AG10803 (cell line): ENCODE measurements around the gene RNF186.

ENCODE experiments used
- DNase-seq: peaks from one replicate; pipeline ENCODE4 v3.0.0; 2010; ENCODE audit warnings: low read depth
- H3K4me3 ChIP-seq: 2 replicates; pipeline ENCODE4 v1.5.1; 2011; ENCODE audit warnings: mild to moderate bottlenecking, low read length, control low read depth
- CTCF ChIP-seq: conservative IDR thresholded peaks from 2 replicates; pipeline ENCODE4 v1.5.1; 2011; ENCODE audit warnings: mild to moderate bottlenecking, low read length, control low read depth, inconsistent platforms

The RNF186 gene

DNA sequence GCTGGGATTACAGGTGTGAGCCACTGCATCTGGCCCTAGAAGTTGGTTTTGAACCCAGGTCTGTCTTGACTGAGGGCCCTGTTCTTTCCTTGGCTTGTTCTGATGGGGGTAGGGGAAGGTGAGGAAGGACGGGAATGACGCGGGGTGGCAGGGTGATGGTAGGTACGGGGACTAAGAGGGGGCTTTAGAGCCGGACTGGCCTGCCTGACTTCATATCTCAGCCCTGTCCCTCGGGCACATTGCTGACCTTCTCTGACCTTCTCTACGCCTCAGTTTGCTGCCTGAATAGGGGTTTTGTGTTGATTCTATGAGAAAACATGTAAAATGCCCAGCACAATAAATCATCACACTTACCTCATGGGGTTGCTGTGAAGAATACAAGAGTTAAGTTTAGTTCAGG lies 6.7 kb downstream of the RNF186 start:
- no peak for DNase-seq
- H3K4me3 ChIP-seq = no peak overlapping the region
- TF ChIP-seq CTCF = no peak

- no peak overlapping the region for H3K4me3 ChIP-seq
- DNase-seq = no peak
- no peak for TF ChIP-seq CTCF
Observed at GRCh38 chr1:19804831-19805251, 10.2 kb downstream of the RNF186 start.

GRCh38 chr1:19802269-19802668 lies 12.8 kb downstream of the RNF186 start:
- no peak for DNase-seq
- H3K4me3 ChIP-seq = no peak overlapping the region
- no peak for TF ChIP-seq CTCF

DNA sequence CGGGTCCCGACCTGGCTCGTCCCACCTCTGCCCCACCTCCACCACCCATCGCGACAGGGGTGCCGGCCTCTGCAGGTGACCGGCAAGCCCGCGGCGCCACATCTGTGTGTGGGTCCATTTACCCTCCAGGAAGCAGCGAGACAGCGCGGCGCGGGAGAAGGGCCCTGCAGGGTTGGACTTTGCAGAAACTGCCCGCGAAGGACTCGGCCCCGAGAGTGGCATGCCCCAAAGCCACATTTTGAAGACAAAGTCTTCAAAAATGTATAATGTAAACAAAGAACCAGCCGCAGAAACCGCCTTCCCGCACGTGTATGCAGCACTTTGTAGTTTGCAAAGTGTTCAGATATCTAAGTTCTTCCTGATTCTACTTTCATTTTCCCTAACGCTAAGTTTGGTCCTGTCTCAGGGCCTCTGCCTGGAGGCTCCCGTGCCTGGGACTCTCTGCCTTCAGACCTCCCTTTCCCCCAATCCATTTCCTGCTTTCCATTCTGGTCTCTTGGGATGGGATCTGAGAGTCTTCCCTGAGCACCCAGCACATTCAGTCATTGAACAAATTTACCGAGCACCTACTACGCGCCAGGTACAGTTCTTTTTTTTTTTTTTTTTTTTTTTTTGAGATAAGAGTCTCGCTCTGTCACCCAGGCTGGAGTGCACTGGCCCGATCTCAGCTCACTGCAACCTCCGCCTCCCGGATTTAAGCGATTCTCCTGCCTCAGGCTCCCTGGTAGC lies 14.8 kb downstream of the RNF186 start:
- no peak for TF ChIP-seq CTCF
- H3K4me3 ChIP-seq = peak overlapping the region; percentile 60

DNA sequence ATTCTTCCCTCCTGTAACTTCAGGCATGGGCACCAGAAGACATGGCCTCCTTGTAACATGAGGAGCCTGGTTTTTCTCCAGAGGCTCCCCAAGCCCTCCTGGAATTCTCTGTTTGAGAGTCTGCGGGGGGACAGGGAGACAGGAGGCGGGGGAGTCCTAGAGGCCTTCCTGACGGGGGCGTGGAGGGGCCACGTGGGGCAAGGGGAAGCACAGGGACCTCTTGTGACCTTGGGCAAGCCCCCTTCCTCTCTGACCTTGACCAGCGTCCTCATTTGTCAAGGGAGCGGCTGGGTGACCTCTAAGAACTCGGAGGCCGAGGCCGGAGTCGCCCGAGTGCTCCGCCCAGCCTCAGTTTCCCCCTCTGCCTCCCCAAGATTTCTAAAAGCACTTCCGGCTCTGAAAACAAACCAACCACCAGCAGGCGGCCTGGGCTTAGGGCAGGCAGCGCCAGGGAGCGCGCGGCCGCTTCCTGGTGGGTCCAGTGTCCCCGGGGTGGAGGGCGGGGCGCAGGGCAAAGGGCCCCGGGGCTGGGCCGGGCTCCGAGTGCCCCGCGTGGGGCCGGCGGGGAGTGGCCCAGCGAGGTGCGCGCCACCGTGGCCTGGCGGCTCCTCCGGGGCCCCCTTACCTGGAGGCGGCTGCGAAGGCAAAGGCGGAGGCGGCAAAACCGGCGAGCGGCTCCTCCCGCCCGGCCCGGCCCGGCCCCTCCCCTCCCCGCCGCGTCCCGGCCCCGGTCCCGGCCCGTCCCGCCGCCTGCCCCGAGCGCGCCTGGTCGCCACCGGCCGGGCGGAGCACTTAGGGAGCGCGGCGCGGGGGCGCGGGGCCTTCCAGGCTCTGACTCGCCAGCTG lies 15.6 kb downstream of the RNF186 start, which contains the start of gene TMCO4:
Gene TMCO4, minus strand, starts transcription at position 687 of the 846 bp plus-strand sequence. CDS start 19,158 bp downstream, outside the sequence.
- peak; percentile 43 for TF ChIP-seq CTCF
- peak; percentile 51 for DNase-seq
- peak within 1 kb of the TSS; percentile 60 for H3K4me3 ChIP-seq

More for the DNA sequence above, 14.8 kb downstream of the RNF186 start:
- peak; percentile 75 for DNase-seq

DNA sequence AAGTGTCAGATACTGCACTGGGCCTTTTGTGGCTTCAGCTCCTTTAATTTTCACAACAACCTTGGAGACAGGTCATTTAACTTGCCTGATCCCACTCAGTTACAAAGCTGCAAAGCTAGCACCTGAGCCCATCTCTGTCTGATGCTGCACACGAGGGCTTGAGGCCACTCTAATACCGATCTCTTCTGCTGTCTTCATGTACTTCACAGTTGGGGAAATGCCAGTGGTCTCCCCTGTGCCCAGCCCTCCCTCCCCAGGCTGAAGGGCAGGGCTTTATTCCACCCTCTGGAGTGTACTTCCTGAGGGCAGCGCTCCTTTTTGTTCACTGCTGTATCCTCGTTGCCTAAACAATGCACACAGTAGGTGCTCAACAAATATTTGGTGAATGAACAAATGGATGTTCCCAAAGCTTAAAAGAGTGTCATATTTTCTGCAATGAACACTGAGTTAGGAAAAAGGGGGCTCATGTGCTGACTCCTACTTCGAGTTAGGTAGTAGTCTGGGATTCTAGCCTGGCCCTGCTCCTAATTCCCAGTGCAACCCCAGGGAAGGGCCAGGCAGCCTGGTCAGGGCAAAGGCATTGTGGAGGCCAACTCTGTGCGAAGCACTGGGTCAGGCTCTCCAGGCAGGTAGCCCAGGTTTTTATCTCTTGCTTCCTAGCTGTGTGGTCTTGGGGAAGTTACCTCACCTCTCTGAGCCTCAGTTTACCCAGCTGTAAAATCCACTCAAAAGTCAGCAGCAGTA lies 16.4 kb downstream of the RNF186 start:
- H3K4me3 ChIP-seq = peak overlapping the region; percentile 60
- no peak for DNase-seq
- no peak for TF ChIP-seq CTCF
